Neuron (in vitro differentiated cells): ENCODE measurements around the gene AK5.
A peak's percentile ranks its signal among the peaks of the same experiment; 100 is the strongest.

Experiments used
- H2AFZ ChIP-seq: one replicate; pipeline ENCODE4 v1.6.1; 2013; ENCODE audit warnings: low read depth, mild to moderate bottlenecking, inconsistent platforms, low read length, moderate library complexity
- H3K27me3 ChIP-seq: one replicate; pipeline ENCODE4 v1.6.1; 2013; ENCODE audit warnings: low read length; ENCODE audit not compliant: insufficient read depth
- H3K36me3 ChIP-seq: one replicate; pipeline ENCODE4 v1.6.1; 2013; ENCODE audit warnings: low read length; ENCODE audit not compliant: insufficient read depth
- H3K4me1 ChIP-seq: one replicate; pipeline ENCODE4 v1.6.1; 2013; ENCODE audit warnings: low read length; ENCODE audit not compliant: insufficient read depth
- H3K4me3 ChIP-seq: 2 replicates; pipeline ENCODE4 v1.5.1; 2013; ENCODE audit warnings: mild to moderate bottlenecking, low read length, moderate library complexity
- H3K9me3 ChIP-seq: one replicate; pipeline ENCODE4 v1.6.1; 2013; ENCODE audit warnings: low read length

AK5 gene

DNA sequence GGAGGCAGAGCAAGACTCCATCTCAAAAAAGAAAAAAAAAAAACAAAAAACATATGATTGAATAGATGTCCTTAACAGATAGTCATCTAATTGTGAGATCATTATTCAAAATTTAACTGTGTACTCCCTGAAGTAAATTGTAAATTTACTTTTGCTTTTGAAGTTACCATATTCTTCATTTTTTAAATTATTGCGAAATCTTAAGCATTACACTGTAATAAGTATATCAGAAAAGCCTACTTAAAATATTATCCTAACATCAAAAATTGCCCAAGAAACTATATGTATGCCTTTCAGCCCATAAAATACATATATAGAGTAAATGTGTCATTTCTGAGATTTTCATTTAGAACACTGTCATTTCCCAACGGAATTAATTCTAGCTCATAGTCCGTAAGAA, 91.9 kb downstream of the AK5 start:
- Histone ChIP-seq H2AFZ (no peak overlapping the region), H3K27me3 (no peaks in the 10 kb centered on the region), H3K9me3 (no peaks in the 10 kb centered on the region), H3K4me3 (no peak overlapping the region), H3K4me1 (peaks cover 10% of the 10 kb centered on the region), H3K36me3 (no peaks in the 10 kb centered on the region)

DNA sequence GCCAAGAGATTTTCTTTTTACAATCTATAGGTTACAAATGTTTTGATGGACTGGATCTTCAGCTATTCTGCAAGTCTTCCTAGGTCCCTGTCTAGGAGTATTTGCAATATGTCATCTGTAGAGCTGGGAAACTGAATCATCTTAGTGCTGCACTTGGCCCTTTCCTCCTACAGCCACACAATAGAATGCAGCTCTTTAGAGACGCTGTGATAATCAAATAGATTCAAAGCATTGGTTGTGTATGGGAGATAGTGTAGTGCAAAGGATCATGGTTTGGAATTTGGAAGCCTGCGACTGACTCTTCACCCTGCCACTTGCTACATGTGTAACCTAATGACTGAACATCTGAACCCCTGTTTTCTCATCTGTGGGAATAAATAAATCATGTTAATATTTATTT, 93.7 kb downstream of the AK5 start:
- Histone ChIP-seq H3K4me3 (no peak overlapping the region), H3K27me3 (no peaks in the 10 kb centered on the region), H3K36me3 (no peaks in the 10 kb centered on the region), H2AFZ (no peak overlapping the region), H3K9me3 (no peaks in the 10 kb centered on the region), H3K4me1 (peaks cover 8% of the 10 kb centered on the region)

DNA sequence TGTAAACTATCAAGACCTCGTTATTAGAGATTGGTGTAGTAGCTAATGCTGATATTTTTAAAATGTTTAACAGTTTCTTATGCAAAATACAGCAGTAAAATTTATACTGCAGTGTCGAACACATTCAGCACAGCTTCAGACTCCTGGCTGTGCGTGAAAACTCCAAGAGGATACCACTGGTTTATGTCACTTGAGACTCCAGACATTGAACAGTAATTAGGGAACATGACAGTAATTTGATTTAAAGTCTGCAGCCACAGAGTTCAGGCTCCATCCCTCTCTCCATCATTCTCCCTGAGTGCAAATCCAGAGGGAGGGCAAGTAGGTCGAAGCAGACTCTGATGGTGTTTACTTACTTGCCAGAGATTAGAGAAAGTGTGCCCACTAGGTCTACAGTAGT, 94.2 kb downstream of the AK5 start:
- H3K4me3 ChIP-seq: no peak overlapping the region
- H3K4me1 ChIP-seq: peaks cover 5% of the 10 kb centered on the region
- no peaks in the 10 kb centered on the region for H3K27me3 ChIP-seq
- no peaks in the 10 kb centered on the region for H3K9me3 ChIP-seq
- H3K36me3 ChIP-seq: no peaks in the 10 kb centered on the region
- H2AFZ ChIP-seq: no peak overlapping the region

DNA sequence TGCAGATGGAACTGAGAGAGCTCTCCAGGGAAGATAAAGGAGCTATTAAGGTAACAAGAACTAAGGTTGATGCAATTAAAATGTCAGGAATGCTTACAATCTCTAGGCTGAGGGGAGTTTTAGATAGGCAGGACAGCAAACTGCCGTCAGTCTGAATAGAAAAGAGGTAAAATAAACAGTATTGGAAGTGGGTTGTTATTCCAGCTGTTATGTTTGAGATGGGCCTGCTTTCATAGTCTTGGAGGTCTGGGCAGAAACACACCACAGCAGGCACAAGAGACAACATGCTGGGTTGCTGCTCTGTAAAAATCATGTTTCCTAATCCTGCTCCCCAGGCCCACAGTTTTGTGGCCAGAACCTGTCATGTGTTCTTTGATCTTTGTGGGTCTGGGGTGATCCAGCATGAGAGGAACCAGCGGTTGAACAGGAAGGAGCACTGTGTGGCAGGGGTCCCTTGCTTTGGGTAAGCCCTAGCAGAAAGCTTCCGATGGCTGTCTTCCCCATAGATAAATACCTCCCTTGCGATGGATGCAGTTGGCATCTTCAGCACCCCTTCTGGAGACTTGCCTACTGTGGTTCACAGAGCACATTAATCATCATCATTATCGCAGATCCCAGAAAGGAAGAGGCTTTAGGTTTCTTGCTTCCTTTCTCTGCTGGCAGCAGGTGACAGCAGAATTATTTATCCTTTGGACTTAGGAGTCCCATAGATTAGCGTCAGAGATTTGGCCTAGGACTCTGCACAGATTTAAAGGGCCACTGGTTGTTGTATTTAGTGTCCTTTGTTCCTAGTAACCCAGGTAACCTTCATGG, 97.1 kb downstream of the AK5 start:
- H3K9me3 ChIP-seq: no peaks in the 10 kb centered on the region
- H2AFZ ChIP-seq: no peak overlapping the region
- H3K36me3 ChIP-seq: no peaks in the 10 kb centered on the region
- H3K4me1 ChIP-seq: no peaks in the 10 kb centered on the region
- H3K4me3 ChIP-seq: no peak overlapping the region
- H3K27me3 ChIP-seq: no peaks in the 10 kb centered on the region

DNA sequence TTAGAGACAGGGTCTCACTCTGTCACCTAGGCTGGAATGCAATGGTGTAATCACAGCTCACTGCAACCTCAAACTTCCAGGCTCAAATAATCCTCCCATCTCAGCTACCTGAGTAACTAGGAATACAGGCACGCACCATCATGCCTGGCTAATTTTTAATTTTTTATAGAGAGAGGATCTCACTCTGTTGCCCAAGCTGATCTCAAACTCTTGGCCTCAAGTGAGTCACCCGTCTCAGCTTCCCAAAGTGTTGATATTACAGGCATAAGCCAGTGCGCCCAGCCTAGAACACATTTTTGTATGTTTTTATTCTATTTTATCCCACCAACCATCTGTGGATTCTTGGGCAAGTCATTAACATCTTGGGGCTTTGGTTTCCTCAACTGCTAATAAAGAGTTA, 100.5 kb downstream of the AK5 start:
- Histone ChIP-seq H3K27me3 (no peaks in the 10 kb centered on the region), H2AFZ (no peak overlapping the region), H3K36me3 (no peaks in the 10 kb centered on the region), H3K4me1 (no peaks in the 10 kb centered on the region), H3K4me3 (no peak overlapping the region), H3K9me3 (no peaks in the 10 kb centered on the region)

DNA sequence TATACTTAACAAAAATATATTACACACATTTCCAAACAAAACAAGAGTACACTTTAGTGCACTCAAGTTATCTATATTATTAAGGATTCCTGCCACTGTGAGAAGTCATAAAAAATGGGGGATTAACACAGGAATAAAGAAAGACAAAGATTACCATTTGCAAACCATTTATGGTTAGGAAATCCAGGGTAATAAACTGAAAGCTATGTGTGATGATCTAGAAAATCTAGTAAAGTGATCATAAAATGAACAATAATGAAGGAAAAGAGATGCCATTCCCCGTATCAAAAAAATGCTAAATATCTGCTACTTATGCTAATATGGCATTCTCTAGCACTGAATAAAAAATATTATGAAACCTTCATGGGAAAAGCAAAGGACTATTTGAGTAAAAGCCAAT, 101.4 kb downstream of the AK5 start:
- Histone ChIP-seq H3K27me3 (no peaks in the 10 kb centered on the region), H3K36me3 (no peaks in the 10 kb centered on the region), H3K9me3 (no peaks in the 10 kb centered on the region), H2AFZ (no peak overlapping the region), H3K4me3 (no peak overlapping the region), H3K4me1 (peaks cover 8% of the 10 kb centered on the region)

DNA sequence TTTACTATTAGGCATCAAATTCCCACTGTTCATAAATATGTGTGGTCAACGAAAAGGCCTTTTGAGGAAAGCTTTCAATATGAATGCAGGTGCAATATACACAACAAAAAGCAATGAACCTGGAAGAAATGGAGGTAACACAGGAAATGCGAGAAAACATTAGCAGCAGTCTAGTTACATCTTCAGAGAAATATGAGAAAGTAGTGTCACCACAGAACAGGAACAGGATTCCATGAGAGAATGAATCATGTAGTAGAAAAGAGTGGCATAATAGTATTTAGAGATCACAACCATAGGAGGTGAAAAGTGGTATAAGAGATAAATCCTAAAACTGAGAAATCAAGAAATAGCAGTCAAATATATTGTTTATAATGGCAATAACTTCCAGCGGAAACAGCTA, 103.7 kb downstream of the AK5 start:
- Histone ChIP-seq H3K9me3 (no peaks in the 10 kb centered on the region), H2AFZ (no peak overlapping the region), H3K36me3 (no peaks in the 10 kb centered on the region), H3K4me3 (no peak overlapping the region), H3K4me1 (peaks cover 10% of the 10 kb centered on the region), H3K27me3 (no peaks in the 10 kb centered on the region)

DNA sequence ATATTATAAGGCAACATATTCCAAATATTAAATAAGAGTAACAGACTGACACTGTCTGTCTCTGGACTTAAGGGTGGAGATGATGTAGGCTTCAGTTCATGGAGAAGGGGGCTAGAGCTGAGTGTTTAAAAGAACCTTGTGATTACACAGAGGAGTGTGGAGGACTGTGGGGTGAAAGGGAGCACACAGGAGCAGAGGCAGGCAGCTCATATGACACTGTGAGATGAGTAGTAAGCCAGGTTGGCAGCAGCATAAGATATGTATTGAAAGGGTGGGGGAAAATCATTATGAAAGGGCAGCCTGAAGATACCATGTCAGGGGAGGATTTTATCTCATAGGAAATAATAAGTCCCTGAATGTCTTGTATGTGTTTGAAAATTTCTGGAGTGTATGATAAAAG, 104.5 kb downstream of the AK5 start:
- H2AFZ ChIP-seq: no peak overlapping the region
- H3K9me3 ChIP-seq: no peaks in the 10 kb centered on the region
- H3K4me1 ChIP-seq: peaks cover 10% of the 10 kb centered on the region
- H3K4me3 ChIP-seq: no peak overlapping the region
- no peaks in the 10 kb centered on the region for H3K27me3 ChIP-seq
- H3K36me3 ChIP-seq: no peaks in the 10 kb centered on the region

DNA sequence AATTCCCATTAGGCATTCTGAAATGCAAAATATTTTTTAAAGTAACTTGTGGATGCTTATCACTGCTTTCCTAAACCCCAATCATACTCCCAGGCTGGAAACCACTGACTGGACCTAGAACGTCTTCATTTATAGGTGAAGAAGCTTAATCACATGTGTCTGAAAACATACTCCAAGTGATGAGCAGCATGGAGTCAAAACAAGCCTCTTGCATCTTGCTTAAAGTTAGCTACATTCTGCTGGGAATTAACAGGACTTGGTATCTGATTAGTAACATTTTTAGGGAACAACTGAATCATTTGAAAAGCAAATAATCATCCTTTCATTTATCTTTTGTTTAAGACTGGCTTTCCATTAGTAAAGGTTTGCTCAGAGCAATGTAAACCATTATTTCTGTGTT, 105.7 kb downstream of the AK5 start:
- H3K4me1 ChIP-seq: peaks cover 10% of the 10 kb centered on the region
- H3K36me3 ChIP-seq: no peaks in the 10 kb centered on the region
- H3K27me3 ChIP-seq: no peaks in the 10 kb centered on the region
- H2AFZ ChIP-seq: peak overlapping the region; percentile 34
- H3K9me3 ChIP-seq: no peaks in the 10 kb centered on the region
- H3K4me3 ChIP-seq: no peak overlapping the region

DNA sequence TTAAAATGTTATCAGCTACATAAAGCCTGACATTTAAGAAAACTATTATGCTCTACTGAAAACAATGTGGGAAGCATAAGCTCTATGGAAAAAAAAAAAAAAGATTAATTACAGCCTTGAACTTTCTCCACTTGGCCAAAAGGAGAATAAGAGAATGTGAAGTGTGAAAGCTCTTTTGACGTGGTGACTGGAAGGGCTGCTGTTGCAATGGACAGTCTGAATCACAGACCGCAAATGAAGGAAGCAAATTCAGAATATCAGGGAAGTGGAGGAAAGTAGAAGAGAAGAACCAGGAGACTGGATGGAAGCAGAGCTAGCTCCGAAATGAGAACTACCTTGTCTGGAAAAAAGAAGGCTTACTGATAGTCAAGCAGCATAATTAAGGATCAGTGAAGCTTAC, 106.8 kb downstream of the AK5 start:
- H3K4me3 ChIP-seq: no peak overlapping the region
- H3K9me3 ChIP-seq: no peaks in the 10 kb centered on the region
- H3K27me3 ChIP-seq: no peaks in the 10 kb centered on the region
- no peak overlapping the region for H2AFZ ChIP-seq
- no peaks in the 10 kb centered on the region for H3K36me3 ChIP-seq
- H3K4me1 ChIP-seq: peaks cover 10% of the 10 kb centered on the region

DNA sequence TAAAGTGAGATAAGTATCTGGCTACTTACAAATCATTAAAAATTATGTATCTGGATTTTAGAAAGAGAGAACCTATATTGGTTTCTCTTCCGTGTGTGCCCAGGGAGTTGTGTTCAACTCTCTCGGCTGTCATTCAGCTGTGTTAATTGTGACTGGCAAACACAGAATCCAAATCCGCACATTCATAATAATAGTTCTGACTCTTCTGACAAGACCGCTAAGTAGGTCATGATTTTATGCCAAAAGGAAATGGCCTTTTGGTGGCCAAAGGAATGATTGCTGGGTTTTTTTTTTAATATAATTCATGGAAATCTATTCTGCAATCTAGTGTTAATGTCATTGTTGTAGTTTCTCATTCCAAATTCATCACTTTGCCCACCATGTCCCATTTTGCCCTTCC, 110.7 kb downstream of the AK5 start:
- Histone ChIP-seq H3K4me1 (peaks cover 13% of the 10 kb centered on the region), H2AFZ (no peak overlapping the region), H3K27me3 (no peaks in the 10 kb centered on the region), H3K4me3 (no peak overlapping the region), H3K36me3 (no peaks in the 10 kb centered on the region), H3K9me3 (no peaks in the 10 kb centered on the region)

DNA sequence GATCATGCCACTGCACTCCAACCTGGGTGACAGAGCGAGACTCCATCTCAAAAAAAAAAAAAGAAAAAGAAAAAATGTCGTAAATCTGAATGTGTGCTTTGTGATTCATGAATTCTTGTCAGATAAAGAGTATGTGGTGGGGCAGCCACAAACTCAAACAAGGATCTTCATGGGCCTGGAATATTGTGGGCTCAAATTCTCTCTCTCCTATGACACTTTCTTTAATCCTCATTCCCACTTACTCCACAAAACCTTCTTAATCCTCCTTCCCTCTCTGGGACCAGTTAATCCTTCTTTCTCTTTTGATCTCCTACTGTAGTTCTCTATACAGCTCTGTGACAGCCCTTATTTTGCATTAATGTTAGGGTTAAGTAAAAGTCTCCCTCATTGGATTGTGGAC, 112.3 kb downstream of the AK5 start:
- Histone ChIP-seq H2AFZ (no peak overlapping the region), H3K9me3 (no peaks in the 10 kb centered on the region), H3K36me3 (no peaks in the 10 kb centered on the region), H3K27me3 (no peaks in the 10 kb centered on the region), H3K4me1 (peaks cover 4% of the 10 kb centered on the region), H3K4me3 (no peak overlapping the region)

DNA sequence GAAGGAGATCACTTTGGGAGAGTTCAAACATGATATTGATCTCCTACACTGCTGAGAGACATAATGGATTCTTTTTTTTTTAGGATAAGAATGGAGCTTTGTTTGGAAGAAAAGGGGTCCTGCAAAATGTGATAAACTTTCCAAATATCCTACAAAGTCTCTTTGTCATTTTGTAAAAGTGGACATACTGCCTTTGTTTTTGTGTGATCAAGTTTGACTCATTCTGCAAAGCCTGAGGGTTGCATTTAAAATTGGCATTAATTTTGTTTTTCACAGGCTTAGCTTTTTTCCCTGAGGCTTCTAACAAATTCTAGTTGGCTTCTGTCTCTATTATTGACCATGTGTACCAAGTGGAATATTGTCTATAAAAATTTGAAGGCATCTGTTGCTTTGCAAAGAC, 113.2 kb downstream of the AK5 start:
- Histone ChIP-seq H3K27me3 (no peaks in the 10 kb centered on the region), H3K36me3 (no peaks in the 10 kb centered on the region), H3K4me3 (no peak overlapping the region), H3K4me1 (peaks cover 8% of the 10 kb centered on the region), H3K9me3 (no peaks in the 10 kb centered on the region), H2AFZ (no peak overlapping the region)

DNA sequence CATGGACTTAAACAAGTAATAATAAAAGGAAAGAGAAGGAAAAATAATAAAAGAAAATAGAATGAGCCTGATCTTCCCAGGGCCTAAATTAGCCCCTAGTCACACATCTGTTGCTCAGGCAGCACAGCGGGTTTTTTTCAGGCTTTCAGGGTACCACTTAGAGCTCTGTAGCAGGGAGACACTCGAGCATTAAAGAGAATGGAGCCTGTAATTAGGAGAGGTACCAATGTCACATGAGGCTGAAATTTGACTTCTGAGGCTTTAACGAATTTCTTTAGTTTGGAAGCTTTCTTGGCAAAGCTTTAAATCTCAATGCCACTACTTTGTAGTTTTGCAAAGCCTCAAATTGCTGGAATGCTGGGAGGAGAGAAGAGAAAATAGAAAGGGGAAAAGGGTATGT, 116.3 kb downstream of the AK5 start:
- Histone ChIP-seq H3K4me3 (no peak overlapping the region), H3K9me3 (no peaks in the 10 kb centered on the region), H3K27me3 (no peaks in the 10 kb centered on the region), H3K4me1 (peaks cover 11% of the 10 kb centered on the region), H2AFZ (no peak overlapping the region), H3K36me3 (no peaks in the 10 kb centered on the region)
